ENCODE results near the gene UGT1A6. TPM values are rescaled to one million over a fixed set of nuclear protein-coding genes. Genes with fewer than 3 reads are reported as not detected.

Gene UGT1A6
- total RNA-seq, 4 donors from 2014 or later = 13.5 to 40.2 (median 18.1) TPM

DNA sequence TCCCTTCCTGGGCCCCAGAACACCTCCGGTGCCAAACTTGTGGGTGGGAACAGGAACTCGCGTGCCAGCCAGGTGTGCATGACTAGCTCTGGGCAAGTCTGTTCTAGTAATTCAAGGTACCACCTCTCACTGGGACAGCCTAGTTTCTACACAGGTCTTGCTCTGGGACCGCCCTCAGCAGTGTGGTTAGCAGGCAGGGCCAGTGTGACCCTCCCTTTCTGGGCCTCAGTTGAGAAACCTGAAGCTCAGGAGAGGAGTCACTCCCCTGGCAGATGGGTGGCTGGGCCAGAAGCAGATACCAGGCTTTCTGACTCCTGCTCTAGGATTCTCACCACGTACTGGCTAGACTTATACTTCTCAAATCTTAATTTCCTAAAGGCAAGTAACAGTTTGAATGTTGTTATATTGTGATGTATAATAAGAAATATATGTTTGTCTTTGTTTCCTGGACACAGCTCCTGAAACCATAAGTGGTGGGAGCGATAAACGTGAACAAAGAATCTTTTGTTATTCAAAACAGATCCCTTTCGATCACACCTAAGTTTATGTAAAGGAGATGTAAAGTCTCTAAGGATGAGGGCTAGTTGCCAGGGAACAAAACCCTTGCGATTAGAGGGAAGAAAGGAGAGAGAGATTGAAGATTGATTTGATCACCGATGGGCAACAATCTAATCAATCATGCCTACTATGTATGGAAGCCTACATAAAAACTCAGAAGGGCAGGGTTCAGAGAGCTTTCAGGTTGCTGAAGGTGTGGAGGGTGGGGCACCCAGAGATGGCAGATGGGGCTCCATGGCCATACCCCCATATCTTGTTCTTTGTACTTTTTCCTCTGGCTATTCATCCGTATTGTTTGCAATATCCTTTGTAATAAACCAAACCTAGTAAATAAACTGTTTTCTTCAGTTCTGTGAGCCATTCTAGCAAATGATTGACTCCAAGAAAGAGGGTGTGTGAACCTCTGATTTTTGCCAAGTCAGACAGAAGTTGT, 952 bp upstream of the UGT1A6 start:
- H3K27ac ChIP-seq = peak overlapping the region; percentile 42 to 80 (median 70)
- TF ChIP-seq EP300 (IDR thresholded peaks at IDR 0.05; ENCODE audit: low read depth) (no peak), POLR2AphosphoS5 (IDR thresholded peaks at IDR 0.05) (peak in 2 of 3 donors; percentile 3 to 38)
- H3K4me3 ChIP-seq = no peak overlapping the region
- intact Hi-C loops (cut with DNase I; ENCODE audit: low total_unique reads) (no loop called here), in situ Hi-C loops (cut with MboI; ENCODE audit: low pct_ligation_motif_present in 1 of 4, low pct_unique_long_range_greater_than_20kb in 1 of 4, low sequenced_read_pairs in 3 of 4) (no loop called here)
- H3K36me3 ChIP-seq = no peaks in the 10 kb centered on the region
- no peaks in the 10 kb centered on the region for H3K27me3 ChIP-seq
- WGBS, 2 donors (ENCODE audit: low coverage in 1 of 2) = 43 to 47% methylated on average over 6 to 11 of the region's 11 CpGs
- H3K4me1 ChIP-seq = peaks cover 0 to 37% (median 30%) of the 10 kb centered on the region in 4 donors
- peak; percentile 69 for DNase-seq
- H3K9me3 ChIP-seq = no peaks in the 10 kb centered on the region

DNA sequence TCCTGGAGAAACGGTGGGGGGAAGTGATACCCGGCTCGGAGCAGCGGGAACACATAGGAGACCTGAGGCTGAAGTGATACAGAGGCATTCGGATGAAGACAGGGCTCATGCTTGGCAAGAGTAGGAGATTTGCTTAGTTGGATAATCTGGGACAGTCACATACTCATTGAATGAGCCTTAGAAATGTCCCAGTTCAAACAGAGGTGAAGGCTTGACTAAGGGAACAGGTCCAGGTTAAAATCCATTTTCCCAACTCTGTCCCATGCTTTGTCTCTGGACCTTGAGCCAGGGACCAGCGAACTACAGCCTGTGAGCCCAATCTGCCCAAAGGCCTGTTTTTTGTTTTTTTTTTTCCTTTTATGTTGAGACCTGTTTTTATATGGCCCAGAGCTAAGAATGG, 1.3 kb downstream of the UGT1A6 start:
- Histone ChIP-seq H3K27me3 (no peaks in the 10 kb centered on the region), H3K4me1 (peaks cover 0 to 31% (median 25%) of the 10 kb centered on the region in 4 donors), H3K27ac (no peak overlapping the region), H3K36me3 (no peaks in the 10 kb centered on the region), H3K9me3 (no peaks in the 10 kb centered on the region), H3K4me3 (no peak overlapping the region)
- 57 to 69% methylated on average over 1 to 6 of the region's 6 CpGs for WGBS, 2 donors (ENCODE audit: low coverage in 1 of 2)
- in situ Hi-C loops (cut with MboI; ENCODE audit: low pct_ligation_motif_present in 1 of 4, low pct_unique_long_range_greater_than_20kb in 1 of 4, low sequenced_read_pairs in 3 of 4) (no loop called here), intact Hi-C loops (cut with DNase I; ENCODE audit: low total_unique reads) (no loop called here)
- no peak for TF ChIP-seq POLR2AphosphoS5 (IDR thresholded peaks at IDR 0.05)
- TF ChIP-seq, protein P1, sequence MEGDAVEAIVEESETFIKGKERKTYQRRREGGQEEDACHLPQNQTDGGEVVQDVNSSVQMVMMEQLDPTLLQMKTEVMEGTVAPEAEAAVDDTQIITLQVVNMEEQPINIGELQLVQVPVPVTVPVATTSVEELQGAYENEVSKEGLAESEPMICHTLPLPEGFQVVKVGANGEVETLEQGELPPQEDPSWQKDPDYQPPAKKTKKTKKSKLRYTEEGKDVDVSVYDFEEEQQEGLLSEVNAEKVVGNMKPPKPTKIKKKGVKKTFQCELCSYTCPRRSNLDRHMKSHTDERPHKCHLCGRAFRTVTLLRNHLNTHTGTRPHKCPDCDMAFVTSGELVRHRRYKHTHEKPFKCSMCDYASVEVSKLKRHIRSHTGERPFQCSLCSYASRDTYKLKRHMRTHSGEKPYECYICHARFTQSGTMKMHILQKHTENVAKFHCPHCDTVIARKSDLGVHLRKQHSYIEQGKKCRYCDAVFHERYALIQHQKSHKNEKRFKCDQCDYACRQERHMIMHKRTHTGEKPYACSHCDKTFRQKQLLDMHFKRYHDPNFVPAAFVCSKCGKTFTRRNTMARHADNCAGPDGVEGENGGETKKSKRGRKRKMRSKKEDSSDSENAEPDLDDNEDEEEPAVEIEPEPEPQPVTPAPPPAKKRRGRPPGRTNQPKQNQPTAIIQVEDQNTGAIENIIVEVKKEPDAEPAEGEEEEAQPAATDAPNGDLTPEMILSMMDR (IDR thresholded peaks at IDR 0.05) = no peak
- no peak for TF ChIP-seq EP300 (IDR thresholded peaks at IDR 0.05; ENCODE audit: low read depth)
- TF ChIP-seq POLR2A (IDR thresholded peaks at IDR 0.05) = no peak
- no peak for DNase-seq

GRCh38 chr2:233698740-233699139, 6.0 kb downstream of the UGT1A6 start:
- Histone ChIP-seq H3K4me3 (no peak overlapping the region), H3K4me1 (peaks cover 0 to 8% (median 3%) of the 10 kb centered on the region in 4 donors), H3K27me3 (no peaks in the 10 kb centered on the region), H3K9me3 (no peaks in the 10 kb centered on the region), H3K36me3 (no peaks in the 10 kb centered on the region), H3K27ac (no peak overlapping the region)
- in situ Hi-C loops (cut with MboI; ENCODE audit: low pct_ligation_motif_present in 1 of 4, low pct_unique_long_range_greater_than_20kb in 1 of 4, low sequenced_read_pairs in 3 of 4) (no loop called here), intact Hi-C loops (cut with DNase I; ENCODE audit: low total_unique reads) (no loop called here)
- DNase-seq = no peak
- 68 to 75% methylated on average over 4 of the region's 4 CpGs for WGBS, 2 donors (ENCODE audit: low coverage in 1 of 2)
- TF ChIP-seq EP300 (IDR thresholded peaks at IDR 0.05; ENCODE audit: low read depth) (no peak), POLR2AphosphoS5 (IDR thresholded peaks at IDR 0.05) (no peak), POLR2A (IDR thresholded peaks at IDR 0.05) (no peak)
- TF ChIP-seq, protein P1 (IDR thresholded peaks at IDR 0.05) = no peak

DNA sequence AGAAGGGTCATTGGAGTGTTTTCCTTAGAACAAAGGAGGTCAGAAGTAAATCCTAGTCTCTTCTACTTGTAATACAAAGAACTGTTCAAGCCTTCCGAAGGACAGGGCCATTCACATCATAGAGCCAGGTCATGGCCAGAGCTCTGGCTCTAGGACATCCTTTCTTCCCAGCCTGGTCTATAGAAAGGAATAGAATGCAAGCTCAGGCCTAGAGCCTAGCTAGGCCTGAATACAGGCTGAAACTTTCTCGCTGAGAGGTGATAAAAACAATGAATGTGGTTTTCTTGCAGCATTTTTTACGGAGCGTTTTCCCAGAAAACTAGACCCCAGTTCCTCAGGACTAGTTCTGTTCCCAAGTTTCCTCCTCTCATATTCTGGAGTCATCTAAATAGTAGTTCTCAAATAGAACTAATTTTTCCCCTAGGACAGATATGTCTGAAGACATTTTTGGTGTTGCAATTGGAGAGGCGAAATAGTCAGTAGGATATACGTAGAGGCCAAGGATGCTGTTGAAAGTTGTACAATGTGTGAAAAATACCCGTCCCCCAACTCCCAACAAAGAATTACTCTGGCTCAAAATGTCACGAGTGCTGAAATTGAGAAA, 6.8 kb downstream of the UGT1A6 start:
- TF ChIP-seq POLR2AphosphoS5 (IDR thresholded peaks at IDR 0.05) = no peak
- TF ChIP-seq, protein P1 (IDR thresholded peaks at IDR 0.05) = no peak
- no peak for TF ChIP-seq POLR2A (IDR thresholded peaks at IDR 0.05)
- TF ChIP-seq EP300 (IDR thresholded peaks at IDR 0.05; ENCODE audit: low read depth) = no peak
- Histone ChIP-seq H3K27me3 (no peaks in the 10 kb centered on the region), H3K9me3 (no peaks in the 10 kb centered on the region), H3K27ac (peak overlapping the region in 3 of 4 donors; percentile 15 to 64 (median 23)), H3K4me3 (no peak overlapping the region), H3K36me3 (no peaks in the 10 kb centered on the region), H3K4me1 (peaks cover 0 to 8% (median 3%) of the 10 kb centered on the region in 4 donors)
- 88 to 97% methylated on average over 6 to 8 of the region's 8 CpGs for WGBS, 2 donors (ENCODE audit: low coverage in 1 of 2)
- in situ Hi-C loops (cut with MboI; ENCODE audit: low pct_ligation_motif_present in 1 of 4, low pct_unique_long_range_greater_than_20kb in 1 of 4, low sequenced_read_pairs in 3 of 4) (loop anchor here in 1 of 4 donors (25.0 kb wide), 1 partner anchor 237 kb away; no protein-coding TSS in a partner anchor), intact Hi-C loops (cut with DNase I; ENCODE audit: low total_unique reads) (no loop called here)
- DNase-seq = no peak
